Liver (tissue), 9 donors: ENCODE measurements around the gene DPYD. TPM values are rescaled to one million over a fixed set of nuclear protein-coding genes. Genes with fewer than 3 reads are reported as not detected.

Source experiments
- DNase-seq: peaks from one replicate; pipeline ENCODE4 v3.0.0-alpha.2; 2017; ENCODE audit warnings: low spot score
- H3K27ac ChIP-seq, 2 donors: one replicate each; pipeline ENCODE4 v1.7.0; 2013; ENCODE audit warnings: inconsistent platforms in 2 of 2, low read length in 2 of 2, control low read depth in 1 of 2, low read depth in 1 of 2, mild to moderate bottlenecking in 1 of 2
- H3K27me3 ChIP-seq, 4 donors: one replicate each; pipeline versions ENCODE4 v1.6.1 to v1.7.0; 2013; ENCODE audit warnings: low read length in 3 of 4, inconsistent platforms in 1 of 4, mild to moderate bottlenecking in 1 of 4, moderate library complexity in 1 of 4; ENCODE audit not compliant: control insufficient read depth in 4 of 4, insufficient read depth in 4 of 4
- H3K36me3 ChIP-seq, 4 donors: one replicate each; pipeline versions ENCODE4 v1.6.1 to v1.7.0; 2013; ENCODE audit warnings: low read length in 3 of 4, mild to moderate bottlenecking in 3 of 4, low read depth in 1 of 4, moderate library complexity in 1 of 4; ENCODE audit not compliant: control insufficient read depth in 4 of 4, insufficient read depth in 3 of 4
- H3K4me1 ChIP-seq, 4 donors: one replicate each; pipeline versions ENCODE4 v1.6.1 to v1.7.0; 2013; ENCODE audit warnings: low read length in 3 of 4, mild to moderate bottlenecking in 3 of 4, moderate library complexity in 1 of 4; ENCODE audit not compliant: control insufficient read depth in 4 of 4, insufficient read depth in 4 of 4
- H3K4me3 ChIP-seq, 3 donors: one replicate each; pipeline versions ENCODE4 v1.6.1 to v1.7.0; 2013; ENCODE audit warnings: low read length in 3 of 3, control low read depth in 1 of 3, low read depth in 1 of 3, mild to moderate bottlenecking in 1 of 3
- H3K9ac ChIP-seq, 2 donors: one replicate each; pipeline ENCODE4 v1.7.0; 2013; ENCODE audit warnings: low read length in 2 of 2, mild to moderate bottlenecking in 2 of 2, moderate library complexity in 2 of 2, control low read depth in 1 of 2, low read depth in 1 of 2
- H3K9me3 ChIP-seq, 4 donors: one replicate each; pipeline versions ENCODE4 v1.6.1 to v1.7.0; 2013; ENCODE audit warnings: low read length in 3 of 4; ENCODE audit not compliant: control insufficient read depth in 4 of 4
- EGR1 ChIP-seq, 2 donors: IDR thresholded peaks; 2 replicates each; pipeline ENCODE4 v1.6.1; 2016 to 2018; ENCODE audit warnings: antibody characterized with exemption in 2 of 2, low read depth in 2 of 2
- FOXA1 ChIP-seq: IDR thresholded peaks from 2 replicates; pipeline ENCODE4 v1.6.1; 2016; ENCODE audit warnings: antibody characterized with exemption
- FOXA2 ChIP-seq: IDR thresholded peaks from 2 replicates; pipeline ENCODE4 v1.6.1; 2016; ENCODE audit warnings: antibody characterized with exemption
- GABPA ChIP-seq, 2 donors: IDR thresholded peaks in 1 of 2; conservative IDR thresholded peaks in 1 of 2; 2 replicates each; pipeline ENCODE4 v1.6.1; 2016; ENCODE audit warnings: antibody characterized with exemption in 2 of 2, mild to moderate bottlenecking in 1 of 2, moderate library complexity in 1 of 2
- HNF4A ChIP-seq, 2 donors: conservative IDR thresholded peaks; 2 replicates each; pipeline ENCODE4 v1.6.1; 2016; ENCODE audit warnings: antibody characterized with exemption in 2 of 2, mild to moderate bottlenecking in 2 of 2
- HNF4G ChIP-seq: IDR thresholded peaks from 2 replicates; pipeline ENCODE4 v1.6.1; 2016; ENCODE audit warnings: antibody characterized with exemption
- JUND ChIP-seq, 2 donors: IDR thresholded peaks; 2 replicates each; pipeline ENCODE4 v1.6.1; 2016; ENCODE audit warnings: antibody characterized with exemption in 2 of 2
- MAX ChIP-seq: IDR thresholded peaks from 2 replicates; pipeline ENCODE4 v1.6.1; 2016; ENCODE audit warnings: antibody characterized with exemption
- NR2F2 ChIP-seq: IDR thresholded peaks from 2 replicates; pipeline ENCODE4 v1.6.1; 2016; ENCODE audit warnings: antibody characterized with exemption
- RAD21 ChIP-seq, 2 donors: IDR thresholded peaks; 2 replicates each; pipeline ENCODE4 v1.6.1; 2016; ENCODE audit warnings: antibody characterized with exemption in 2 of 2, mild to moderate bottlenecking in 2 of 2
- REST ChIP-seq: IDR thresholded peaks from 2 replicates; pipeline ENCODE4 v1.6.1; 2016; ENCODE audit warnings: antibody characterized with exemption, mild to moderate bottlenecking
- RXRA ChIP-seq, 2 donors: IDR thresholded peaks; 2 replicates each; pipeline ENCODE4 v1.6.1; 2017 to 2018; ENCODE audit warnings: antibody characterized with exemption in 2 of 2, mild to moderate bottlenecking in 1 of 2
- SP1 ChIP-seq: IDR thresholded peaks from 2 replicates; pipeline ENCODE4 v1.6.1; 2018; ENCODE audit warnings: antibody characterized with exemption, mild to moderate bottlenecking
- TAF1 ChIP-seq: conservative IDR thresholded peaks from 2 replicates; pipeline ENCODE4 v1.6.1; 2016; ENCODE audit warnings: antibody characterized with exemption, mild to moderate bottlenecking
- YY1 ChIP-seq: IDR thresholded peaks from 2 replicates; pipeline ENCODE4 v1.6.1; 2016; ENCODE audit warnings: antibody characterized with exemption, mild to moderate bottlenecking
- WGBS: extraction: QIAGEN DNeasy Blood & Tissue Kit; methylation state at CpG from one replicate; pipeline ENCODE4 v1.1.7; 2013; 5-methylcytosine and 5-hydroxymethylcytosine counted together
- polyA plus RNA-seq, 2 donors: library from polyadenylated mRNA; stranded (reverse) in 1 of 2; unstranded in 1 of 2; fragments of 200-250 nt in 1 of 2; fragments of >200 nt in 1 of 2; fragmentation: Nextera tagmentation in 1 of 2; extraction: Ambion mirVana in 1 of 2; gene quantifications; one replicate each; pipeline versions ENCODE4 v1.2.1 to v1.2.3, GENCODE V29; 2013 to 2015
- total RNA-seq, 2 donors: library from RNA; depleted of rRNA; stranded (reverse); fragments of >200 nt; gene quantifications; one replicate each; pipeline ENCODE4 v1.2.3, GENCODE V29; 2014
- TF ChIP-seq, protein P1 (sequence below): IDR thresholded peaks from 2 replicates; pipeline ENCODE4 v1.6.1; 2016; ENCODE audit warnings: antibody characterized with exemption
- TF ChIP-seq, protein P2 (sequence below): IDR thresholded peaks from 2 replicates; pipeline ENCODE4 v1.6.1; 2016; ENCODE audit warnings: antibody characterized with exemption
- TF ChIP-seq, protein P3 (sequence below): fragments of 150-350 bp; IDR thresholded peaks from 2 replicates; pipeline ENCODE4 v1.5.1; 2017; ENCODE audit warnings: improper control_type of control experiment, low read depth, low read length; ENCODE audit not compliant: missing input control
- donor health status: healthy.
- donor health status: healthy.
- donor health status: healthy.
- donor health status: healthy.
- donor health status: healthy.

DPYD gene
- total and polyA plus RNA-seq, 4 donors: 16.2 to 142 (median 47.0) TPM

- H3K4me1 ChIP-seq: no peaks in the 10 kb centered on the region
- no peak overlapping the region for H3K9ac ChIP-seq
- H3K27ac ChIP-seq: no peak overlapping the region
- H3K4me3 ChIP-seq: no peak overlapping the region
- no peaks in the 10 kb centered on the region for H3K9me3 ChIP-seq
- TF ChIP-seq HNF4A (conservative IDR thresholded peaks at IDR 0.05) (no peak), HNF4G (no peak), JUND (IDR thresholded peaks at IDR 0.05) (no peak), FOXA2 (no peak), NR2F2 (no peak), REST (no peak), GABPA (IDR thresholded peaks at IDR 0.05 in 1 of 2, conservative IDR thresholded peaks at IDR 0.05 in 1 of 2) (no peak), MAX (no peak), EGR1 (IDR thresholded peaks at IDR 0.05; ENCODE audit: low read depth in 2 of 2) (no peak), SP1 (no peak), RXRA (IDR thresholded peaks at IDR 0.05) (no peak), RAD21 (IDR thresholded peaks at IDR 0.05) (no peak), TAF1 (no peak), FOXA1 (no peak), YY1 (no peak)
- TF ChIP-seq, protein P1, sequence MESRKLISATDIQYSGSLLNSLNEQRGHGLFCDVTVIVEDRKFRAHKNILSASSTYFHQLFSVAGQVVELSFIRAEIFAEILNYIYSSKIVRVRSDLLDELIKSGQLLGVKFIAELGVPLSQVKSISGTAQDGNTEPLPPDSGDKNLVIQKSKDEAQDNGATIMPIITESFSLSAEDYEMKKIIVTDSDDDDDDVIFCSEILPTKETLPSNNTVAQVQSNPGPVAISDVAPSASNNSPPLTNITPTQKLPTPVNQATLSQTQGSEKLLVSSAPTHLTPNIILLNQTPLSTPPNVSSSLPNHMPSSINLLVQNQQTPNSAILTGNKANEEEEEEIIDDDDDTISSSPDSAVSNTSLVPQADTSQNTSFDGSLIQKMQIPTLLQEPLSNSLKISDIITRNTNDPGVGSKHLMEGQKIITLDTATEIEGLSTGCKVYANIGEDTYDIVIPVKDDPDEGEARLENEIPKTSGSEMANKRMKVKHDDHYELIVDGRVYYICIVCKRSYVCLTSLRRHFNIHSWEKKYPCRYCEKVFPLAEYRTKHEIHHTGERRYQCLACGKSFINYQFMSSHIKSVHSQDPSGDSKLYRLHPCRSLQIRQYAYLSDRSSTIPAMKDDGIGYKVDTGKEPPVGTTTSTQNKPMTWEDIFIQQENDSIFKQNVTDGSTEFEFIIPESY: no peak
- TF ChIP-seq, protein P2, sequence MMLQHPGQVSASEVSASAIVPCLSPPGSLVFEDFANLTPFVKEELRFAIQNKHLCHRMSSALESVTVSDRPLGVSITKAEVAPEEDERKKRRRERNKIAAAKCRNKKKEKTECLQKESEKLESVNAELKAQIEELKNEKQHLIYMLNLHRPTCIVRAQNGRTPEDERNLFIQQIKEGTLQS: no peak
- TF ChIP-seq, protein P3, sequence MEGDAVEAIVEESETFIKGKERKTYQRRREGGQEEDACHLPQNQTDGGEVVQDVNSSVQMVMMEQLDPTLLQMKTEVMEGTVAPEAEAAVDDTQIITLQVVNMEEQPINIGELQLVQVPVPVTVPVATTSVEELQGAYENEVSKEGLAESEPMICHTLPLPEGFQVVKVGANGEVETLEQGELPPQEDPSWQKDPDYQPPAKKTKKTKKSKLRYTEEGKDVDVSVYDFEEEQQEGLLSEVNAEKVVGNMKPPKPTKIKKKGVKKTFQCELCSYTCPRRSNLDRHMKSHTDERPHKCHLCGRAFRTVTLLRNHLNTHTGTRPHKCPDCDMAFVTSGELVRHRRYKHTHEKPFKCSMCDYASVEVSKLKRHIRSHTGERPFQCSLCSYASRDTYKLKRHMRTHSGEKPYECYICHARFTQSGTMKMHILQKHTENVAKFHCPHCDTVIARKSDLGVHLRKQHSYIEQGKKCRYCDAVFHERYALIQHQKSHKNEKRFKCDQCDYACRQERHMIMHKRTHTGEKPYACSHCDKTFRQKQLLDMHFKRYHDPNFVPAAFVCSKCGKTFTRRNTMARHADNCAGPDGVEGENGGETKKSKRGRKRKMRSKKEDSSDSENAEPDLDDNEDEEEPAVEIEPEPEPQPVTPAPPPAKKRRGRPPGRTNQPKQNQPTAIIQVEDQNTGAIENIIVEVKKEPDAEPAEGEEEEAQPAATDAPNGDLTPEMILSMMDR: no peak
- DNase-seq: no peak
- peaks cover 0 to 3% (median 0%) of the 10 kb centered on the region in 4 donors for H3K27me3 ChIP-seq
- no peaks in the 10 kb centered on the region for H3K36me3 ChIP-seq
- 91% methylated on average over 5 of the region's 5 CpGs for WGBS
These were observed 873.9 kb downstream of the DPYD start for GRCh38 chr1:97046765-97047420.
